SK-N-SH (cell line): Measurements from ENCODE around the gene GPT2. TPM values are rescaled to one million over a fixed set of nuclear protein-coding genes. Genes with fewer than 3 reads are reported as not detected.

Source experiments
- CTCF ChIA-PET: fragments of 300-600, 350-600 bp; formaldehyde crosslinking; extraction: SDS; loops from one replicate; lab custom pipeline; 2021; lab: Yijun Ruan, JAX
- POLR2A ChIA-PET: fragments of 350-600 bp; sonication (Branson Sonifier 250); formaldehyde crosslinking; extraction: SDS; loops from one replicate; lab custom pipeline; 2020; ENCODE audit warnings: antibody characterized with exemption, inconsistent platforms; lab: Yijun Ruan, JAX
- DNase-seq: peaks from one replicate; pipeline ENCODE4 v3.0.0; 2012
- H2AFZ ChIP-seq: fragments of 200-600 bp; sonication (generic); 2 replicates; pipeline ENCODE4 v1.8.1; 2016; ENCODE audit warnings: antibody characterized with exemption, mild to moderate bottlenecking, low read depth
- H3F3A ChIP-seq: fragments of 200-600 bp; sonication (generic); replicated peaks from 2 replicates; pipeline ENCODE3; 2016; ENCODE audit warnings: antibody characterized with exemption, mild to moderate bottlenecking; ENCODE audit not compliant: insufficient read depth
- H3K27ac ChIP-seq, 2 experiments: fragments of 200-500 bp in 1 of 2; fragments of 200-600 bp in 1 of 2; sonication (Bioruptor generic) in 1 of 2; sonication (generic), shearing (Covaris generic) in 1 of 2; 2 replicates each; pipeline versions ENCODE4 v1.5.1 to v1.6.1; 2014 to 2016; ENCODE audit warnings: low read depth in 2 of 2, inconsistent platforms in 1 of 2, low read length in 1 of 2, mild to moderate bottlenecking in 1 of 2, mixed read lengths in 1 of 2
- H3K27me3 ChIP-seq: fragments of 200-600 bp; sonication (generic), shearing (Covaris generic); 2 replicates; pipeline ENCODE4 v1.6.1; 2016; ENCODE audit warnings: mixed run types; ENCODE audit not compliant: insufficient read depth
- H3K36me3 ChIP-seq, 2 experiments: fragments of 200-500 bp in 1 of 2; fragments of 200-600 bp in 1 of 2; sonication (Bioruptor generic) in 1 of 2; sonication (generic) in 1 of 2; replicated peaks in 1 of 2; 2 replicates each; pipeline versions ENCODE3 to v1.5.1; 2014 to 2016; ENCODE audit warnings: low read length in 1 of 2, mild to moderate bottlenecking in 1 of 2; ENCODE audit not compliant: insufficient read depth in 2 of 2, control insufficient read depth in 1 of 2
- H3K4me1 ChIP-seq, 2 experiments: fragments of 200-500 bp in 1 of 2; fragments of 200-600 bp in 1 of 2; sonication (Bioruptor generic) in 1 of 2; sonication (generic), shearing (Covaris generic) in 1 of 2; 2 replicates each; pipeline versions ENCODE4 v1.5.1 to v1.6.1; 2014 to 2016; ENCODE audit warnings: low read depth in 1 of 2, low read length in 1 of 2, mixed run types in 1 of 2; ENCODE audit not compliant: insufficient read depth in 2 of 2, control insufficient read depth in 1 of 2
- H3K4me2 ChIP-seq: fragments of 200-600 bp; sonication (generic), shearing (Covaris generic); 2 replicates; pipeline ENCODE4 v1.6.1; 2017; ENCODE audit warnings: mixed run types
- H3K4me3 ChIP-seq, 2 experiments: fragments of 200-500 bp in 1 of 2; fragments of 200-600 bp in 1 of 2; sonication (Bioruptor generic) in 1 of 2; sonication (generic), shearing (Covaris generic) in 1 of 2; 2 replicates each; pipeline versions ENCODE4 v1.5.1 to v1.8.1; 2014 to 2016; ENCODE audit warnings: low read depth in 2 of 2, inconsistent platforms in 1 of 2, low read length in 1 of 2, mild to moderate bottlenecking in 1 of 2, mixed read lengths in 1 of 2, moderate library complexity in 1 of 2
- H3K79me2 ChIP-seq: fragments of 200-600 bp; sonication (generic); 2 replicates; pipeline ENCODE4 v1.8.1; 2017; ENCODE audit warnings: mild to moderate bottlenecking; ENCODE audit not compliant: insufficient read depth
- H3K9ac ChIP-seq: fragments of 200-600 bp; sonication (generic); 2 replicates; pipeline ENCODE4 v1.6.1; 2017; ENCODE audit warnings: mixed run types
- H3K9me2 ChIP-seq: fragments of 200-600 bp; sonication (generic); 2 replicates; pipeline ENCODE4 v1.6.1; 2017; ENCODE audit warnings: mixed run types
- H3K9me3 ChIP-seq: fragments of 200-600 bp; sonication (generic); 2 replicates; pipeline ENCODE4 v1.6.1; 2017; ENCODE audit warnings: mixed run types, mild to moderate bottlenecking, moderate library complexity
- H4K20me1 ChIP-seq: fragments of 200-600 bp; sonication (generic); 2 replicates; pipeline ENCODE4 v1.6.1; 2017; ENCODE audit warnings: mild to moderate bottlenecking, mixed run types; ENCODE audit not compliant: insufficient read depth
- ELF1 ChIP-seq: IDR thresholded peaks from 2 replicates; pipeline ENCODE4 v1.4.0; 2012
- FOSL2 ChIP-seq: IDR thresholded peaks from 2 replicates; pipeline ENCODE4 v1.4.0; 2012; ENCODE audit warnings: low read depth, mild to moderate bottlenecking, moderate library complexity, borderline replicate concordance
- GATA2 ChIP-seq: sonication (generic); formaldehyde crosslinking; IDR thresholded peaks from 2 replicates; pipeline ENCODE4 v1.5.0; 2020; ENCODE audit warnings: mild to moderate bottlenecking, missing genetic modification reagents
- MEF2A ChIP-seq: IDR thresholded peaks from 2 replicates; pipeline ENCODE4 v1.4.0; 2012; ENCODE audit warnings: low read depth, borderline replicate concordance
- NRF1 ChIP-seq: IDR thresholded peaks from 2 replicates; pipeline ENCODE4 v1.6.1; 2012; ENCODE audit warnings: low read depth, mild to moderate bottlenecking, low read length
- REST ChIP-seq: IDR thresholded peaks from 2 replicates; pipeline ENCODE4 v1.6.1; 2012; ENCODE audit warnings: mild to moderate bottlenecking, low read depth, low read length, moderate library complexity
- SMC3 ChIP-seq: IDR thresholded peaks from 2 replicates; pipeline ENCODE4 v1.6.1; 2012; ENCODE audit warnings: low read depth, low read length, improper control_type of control experiment
- TCF12 ChIP-seq: IDR thresholded peaks from 2 replicates; pipeline ENCODE4 v1.4.0; 2012
- YY1 ChIP-seq: IDR thresholded peaks from 2 replicates; pipeline ENCODE4 v1.4.0; 2012; ENCODE audit warnings: low read depth, mild to moderate bottlenecking
- WGBS: methylation state at CpG from one replicate; pipeline ENCODE4 v1.1.6; 2017; ENCODE audit warnings: low lambda C conversion rate; 5-methylcytosine and 5-hydroxymethylcytosine counted together
- polyA plus RNA-seq, 3 experiments: library from polyadenylated mRNA; depleted of rRNA; stranded (reverse); fragments of >200 nt; gene quantifications; 2 replicates each; pipeline ENCODE4 v1.2.3, GENCODE V29; 2012

The GPT2 gene
- polyA plus RNA-seq, 1 of the 3 experiments (the other 2 are of a cell fraction): 19.9 TPM

- Histone ChIP-seq H3K4me1 (peaks cover 0 to 4% of the 10 kb centered on the region in 2 experiments; a peak in 1 of 4 replicates), H3K36me3 (no peaks in the 10 kb centered on the region), H3K4me2 (no peak overlapping the region), H3K27ac (no peak overlapping the region), H2AFZ (no peak overlapping the region), H3F3A (no peaks in the 10 kb centered on the region), H3K27me3 (no peaks in the 10 kb centered on the region), H3K4me3 (no peak overlapping the region), H3K79me2 (no peaks in the 10 kb centered on the region), H3K9me2 (no peaks in the 10 kb centered on the region), H4K20me1 (no peaks in the 10 kb centered on the region), H3K9ac (no peak overlapping the region), H3K9me3 (no peaks in the 10 kb centered on the region)
- ChIA-PET POLR2A (no interaction called here), CTCF (interaction anchor here (0.6 to 1.1 kb wide), 2 partner anchors 21 to 55 kb away, joined by 3 to 5 read pairs; no protein-coding TSS in a partner anchor)
- no peak for DNase-seq
- TF ChIP-seq SMC3 (no peak), MEF2A (no peak), ELF1 (no peak), REST (no peak), NRF1 (no peak), FOSL2 (no peak), YY1 (no peak)
- WGBS: 88% methylated on average over 8 of the region's 8 CpGs
These were observed 8.9 kb upstream of the GPT2 start for GRCh38 chr16:46875243-46875642.

GRCh38 chr16:46882304-46882939 lies 1.7 kb upstream of the GPT2 start:
- TF ChIP-seq NRF1 (no peak), TCF12 (no peak), GATA2 (CRISPR knock-in tag) (0 out of 2 replicates have a peak, but pooled peaks have one; percentile 37)
- Histone ChIP-seq H3K4me1 (peaks cover 11 to 25% of the 10 kb centered on the region in 2 experiments; a peak in 2 of 4 replicates), H2AFZ (no peak overlapping the region), H3K4me2 (no peak overlapping the region), H4K20me1 (no peaks in the 10 kb centered on the region), H3K27ac (no peak overlapping the region), H3K9me3 (no peaks in the 10 kb centered on the region), H3K79me2 (peaks cover 25% of the 10 kb centered on the region), H3K36me3 (peaks cover 0 to 3% of the 10 kb centered on the region in 2 experiments), H3K4me3 (no peak overlapping the region), H3K27me3 (no peaks in the 10 kb centered on the region), H3K9me2 (no peaks in the 10 kb centered on the region), H3F3A (no peaks in the 10 kb centered on the region), H3K9ac (no peak overlapping the region)
- ChIA-PET CTCF (interaction anchor here (0.6 to 5.4 kb wide), 8 partner anchors 9 to 48 kb away, joined by 3 to 27 read pairs (median 6); no protein-coding TSS in a partner anchor), POLR2A (no interaction called here)
- WGBS: 93% methylated on average over 8 of the region's 9 CpGs
- DNase-seq: no peak
